HCT116 (cell line): Measurements from ENCODE around the gene ULBP2.

ENCODE experiments used
- ATF3 ChIP-seq: IDR thresholded peaks from 2 replicates; pipeline ENCODE4 v1.6.1; 2012
- CEBPB ChIP-seq: IDR thresholded peaks from 2 replicates; pipeline ENCODE4 v1.6.1; 2012; ENCODE audit warnings: low read depth
- CTCF ChIP-seq, 3 experiments: fragments of 200-600 bp in 1 of 3; sonication (generic) in 1 of 3; IDR thresholded peaks in 2 of 3; conservative IDR thresholded peaks in 1 of 3; 2 replicates each; pipeline ENCODE4 v1.5.1; 2012 to 2017; ENCODE audit warnings: low read depth in 2 of 3, low read length in 2 of 3, antibody characterized with exemption in 1 of 3, borderline replicate concordance in 1 of 3, control low read depth in 1 of 3, mild to moderate bottlenecking in 1 of 3, mixed read lengths in 1 of 3, mixed run types in 1 of 3, moderate library complexity in 1 of 3; ENCODE audit not compliant: insufficient read depth in 1 of 3
- EZH2 ChIP-seq: fragments of 200-600 bp; sonication (generic); IDR thresholded peaks from 2 replicates; pipeline ENCODE4 v1.6.1; 2017; ENCODE audit warnings: antibody characterized with exemption, mixed run types
- EZH2phosphoT487 ChIP-seq: fragments of 200-600 bp; IDR thresholded peaks from 2 replicates; pipeline ENCODE4 v1.6.1; 2018; ENCODE audit warnings: antibody characterized with exemption, borderline replicate concordance
- JUND ChIP-seq: IDR thresholded peaks from 2 replicates; pipeline ENCODE4 v1.6.1; 2012
- MAX ChIP-seq: IDR thresholded peaks from 2 replicates; pipeline ENCODE4 v1.6.1; 2012
- POLR2A ChIP-seq: IDR thresholded peaks from 2 replicates; pipeline ENCODE4 v1.7.0; 2011; ENCODE audit warnings: borderline replicate concordance; ENCODE audit not compliant: insufficient read depth, insufficient read length; ENCODE audit errors: extremely low read depth
- POLR2AphosphoS5 ChIP-seq: IDR thresholded peaks from 2 replicates; pipeline ENCODE4 v1.6.1; 2011; ENCODE audit warnings: mild to moderate bottlenecking, low read depth, low read length, moderate library complexity
- RAD21 ChIP-seq: IDR thresholded peaks from 2 replicates; pipeline ENCODE4 v1.6.1; 2012; ENCODE audit warnings: low read depth, mild to moderate bottlenecking
- REST ChIP-seq: IDR thresholded peaks from 2 replicates; pipeline ENCODE4 v1.6.1; 2012; ENCODE audit warnings: low read depth
- SP1 ChIP-seq: IDR thresholded peaks from 2 replicates; pipeline ENCODE4 v1.6.1; 2012; ENCODE audit warnings: low read depth
- YY1 ChIP-seq: IDR thresholded peaks from 2 replicates; pipeline ENCODE4 v1.6.1; 2011; ENCODE audit warnings: low read length, low read depth, moderate library complexity, mild to moderate bottlenecking; ENCODE audit not compliant: insufficient replicate concordance; ENCODE audit errors: extremely low read depth

GRCh38 chr6:149900620-149901443 lies 41.0 kb upstream of the ULBP2 start:
- TF ChIP-seq CTCF (IDR thresholded peaks at IDR 0.05 in 2 of 3, conservative IDR thresholded peaks at IDR 0.05 in 1 of 3; ENCODE audit: borderline replicate concordance in 1 of 3, insufficient read depth in 1 of 3, low read depth in 2 of 3, low read length in 2 of 3) (no peak), EZH2 (no peak), POLR2A (no peak), POLR2AphosphoS5 (no peak), CEBPB (no peak), REST (no peak), RAD21 (no peak), YY1 (no peak), EZH2phosphoT487 (no peak), SP1 (no peak), MAX (no peak), ATF3 (no peak), JUND (no peak)
